ENCODE measurements around the gene DBN1. TPM values are rescaled to one million over a fixed set of nuclear protein-coding genes. Genes with fewer than 3 reads are reported as not detected.
"Not testable (repeated sequence)": the region's sequence is repeated elsewhere in the genome, so short reads cannot be mapped to it uniquely, and the experiment has no call there.

DBN1 gene
- polyA plus RNA-seq, 4 donors = 180 to 210 (median 185) TPM

DNA sequence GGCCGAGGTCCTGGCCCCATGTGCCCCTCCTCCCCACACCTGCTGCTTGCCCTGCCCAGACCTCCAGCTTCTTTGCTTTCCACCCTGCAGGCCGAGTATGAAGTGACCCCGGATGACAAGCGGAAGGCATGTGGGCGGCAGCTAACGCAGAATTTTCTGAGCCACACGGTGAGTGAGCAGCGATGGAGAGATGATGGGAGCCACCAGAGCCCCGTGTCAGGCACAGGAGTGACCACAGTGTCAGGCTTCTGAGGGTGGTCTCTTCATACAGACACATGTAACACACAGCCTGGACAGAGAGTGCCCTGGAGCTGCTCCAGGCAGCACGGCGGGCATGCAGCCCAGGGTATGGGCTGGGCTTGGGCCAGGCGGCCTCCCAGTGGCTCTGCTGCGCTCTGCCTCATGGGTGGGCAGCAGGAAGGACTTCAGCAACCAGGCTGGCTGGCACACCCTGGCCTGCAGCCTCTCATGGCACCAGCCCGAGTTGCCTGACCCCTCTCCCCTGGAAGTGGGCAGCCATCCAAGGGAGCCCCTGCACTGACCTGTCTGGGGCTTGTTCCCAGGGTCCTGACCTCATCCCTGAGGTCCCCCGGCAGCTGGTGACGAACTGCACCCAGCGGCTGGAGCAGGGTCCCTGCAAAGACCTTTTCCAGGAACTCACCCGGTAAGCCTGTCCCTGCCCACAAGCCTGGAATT, 41.1 kb downstream of the DBN1 start:
- DNase-seq (ENCODE audit: low read depth in 4 of 4, low spot score in 3 of 4) = no peak

DNA sequence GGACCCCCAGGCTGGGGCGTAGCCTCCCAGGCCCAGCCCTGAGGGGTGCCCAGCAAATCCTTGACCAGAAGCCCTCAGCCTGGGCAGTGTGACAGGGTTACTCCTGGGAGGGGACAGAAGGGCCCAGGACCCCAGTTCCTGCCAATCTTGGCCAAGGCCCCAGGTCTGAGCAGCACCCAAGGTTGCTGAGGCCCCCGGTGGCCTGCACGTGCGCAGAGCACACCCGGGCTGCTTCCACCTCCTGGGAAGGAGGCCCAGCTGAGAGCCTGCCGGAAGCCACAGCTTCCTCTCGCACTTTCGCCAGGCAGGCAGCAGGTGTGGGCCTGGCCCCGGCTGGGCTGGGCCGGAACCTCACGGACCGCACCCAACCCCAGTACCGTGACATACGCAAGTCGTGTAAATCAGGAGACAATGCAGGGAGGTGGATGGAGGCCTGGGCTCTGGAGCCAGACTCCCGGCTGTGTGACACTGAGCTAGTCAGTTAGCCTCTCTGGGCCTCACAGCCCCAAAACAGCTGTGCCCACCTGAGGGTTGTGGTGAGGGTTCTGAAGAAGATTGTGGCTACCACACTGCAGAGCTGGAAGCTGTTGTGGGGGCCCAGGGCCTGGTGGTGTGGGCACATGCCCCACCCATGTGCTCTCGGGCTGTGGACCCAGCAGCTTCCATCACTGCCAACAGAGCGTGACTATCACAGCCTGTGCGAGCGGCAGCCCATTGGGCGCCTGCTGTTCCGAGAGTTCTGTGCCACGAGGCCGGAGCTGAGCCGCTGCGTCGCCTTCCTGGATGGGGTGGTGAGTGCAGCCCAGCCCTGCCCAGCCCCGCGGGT, 41.9 kb downstream of the DBN1 start:
- DNase-seq (ENCODE audit: low read depth in 4 of 4, low spot score in 3 of 4) = no peak

DNA sequence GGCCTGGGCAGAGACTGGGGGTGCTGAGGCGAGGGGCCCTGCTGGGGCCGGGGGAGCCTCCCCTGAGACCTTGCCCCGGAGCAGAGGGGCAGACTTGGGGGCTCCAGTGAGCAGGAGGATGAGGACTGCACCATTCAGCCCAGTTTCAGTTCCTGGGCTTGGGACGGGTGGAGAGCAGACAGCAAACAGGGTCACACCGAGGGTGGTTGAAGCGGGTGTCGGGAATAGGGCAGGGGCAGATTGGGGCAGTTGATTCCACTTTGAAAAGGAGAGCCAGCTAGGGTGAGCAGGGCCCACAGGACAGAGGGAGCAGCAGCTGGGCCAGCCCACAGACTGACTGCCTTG, 42.5 kb downstream of the DBN1 start:
- no peak for DNase-seq (ENCODE audit: low read depth in 4 of 4, low spot score in 3 of 4)

DNA sequence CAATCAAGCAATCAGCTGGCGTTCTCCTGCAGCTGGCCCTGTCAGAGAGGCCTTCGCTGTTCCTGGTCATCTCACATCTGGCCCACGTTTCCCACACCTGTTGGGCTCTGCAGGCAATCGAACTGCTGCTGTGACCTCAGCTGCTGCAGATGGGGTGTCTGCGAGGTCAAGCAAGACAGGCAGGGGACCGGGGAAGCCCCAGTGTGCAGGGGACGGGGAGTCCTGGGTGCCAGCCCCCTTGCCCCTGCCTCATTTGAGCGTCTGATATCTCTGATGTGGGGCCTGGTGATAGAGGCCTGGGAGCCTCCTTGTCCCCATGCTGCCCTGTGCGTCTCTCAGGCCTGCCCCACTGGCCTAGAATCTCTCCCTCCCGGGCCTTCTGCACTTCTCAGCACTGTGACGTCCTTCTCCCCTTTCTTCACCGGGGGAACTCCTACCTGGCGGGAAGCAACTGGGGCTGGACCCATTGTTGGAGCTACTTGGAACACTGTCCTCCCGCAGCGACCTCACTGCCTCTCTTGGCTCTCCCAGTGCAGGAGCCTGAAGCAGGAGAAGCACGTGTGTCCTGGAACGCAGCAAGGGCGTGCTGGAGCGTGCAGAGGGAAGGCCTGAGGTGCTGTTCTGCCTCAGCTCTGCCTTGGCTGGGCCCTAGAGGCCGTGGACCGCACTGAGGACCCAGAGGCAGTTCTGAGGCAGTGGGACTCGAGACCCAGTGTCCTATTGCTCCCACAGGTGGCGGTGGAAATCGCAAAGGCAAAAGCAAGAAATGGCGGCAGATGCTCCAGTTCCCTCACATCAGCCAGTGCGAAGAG, 43.1 kb downstream of the DBN1 start:
- DNase-seq (ENCODE audit: low read depth in 4 of 4, low spot score in 3 of 4) = no peak

DNA sequence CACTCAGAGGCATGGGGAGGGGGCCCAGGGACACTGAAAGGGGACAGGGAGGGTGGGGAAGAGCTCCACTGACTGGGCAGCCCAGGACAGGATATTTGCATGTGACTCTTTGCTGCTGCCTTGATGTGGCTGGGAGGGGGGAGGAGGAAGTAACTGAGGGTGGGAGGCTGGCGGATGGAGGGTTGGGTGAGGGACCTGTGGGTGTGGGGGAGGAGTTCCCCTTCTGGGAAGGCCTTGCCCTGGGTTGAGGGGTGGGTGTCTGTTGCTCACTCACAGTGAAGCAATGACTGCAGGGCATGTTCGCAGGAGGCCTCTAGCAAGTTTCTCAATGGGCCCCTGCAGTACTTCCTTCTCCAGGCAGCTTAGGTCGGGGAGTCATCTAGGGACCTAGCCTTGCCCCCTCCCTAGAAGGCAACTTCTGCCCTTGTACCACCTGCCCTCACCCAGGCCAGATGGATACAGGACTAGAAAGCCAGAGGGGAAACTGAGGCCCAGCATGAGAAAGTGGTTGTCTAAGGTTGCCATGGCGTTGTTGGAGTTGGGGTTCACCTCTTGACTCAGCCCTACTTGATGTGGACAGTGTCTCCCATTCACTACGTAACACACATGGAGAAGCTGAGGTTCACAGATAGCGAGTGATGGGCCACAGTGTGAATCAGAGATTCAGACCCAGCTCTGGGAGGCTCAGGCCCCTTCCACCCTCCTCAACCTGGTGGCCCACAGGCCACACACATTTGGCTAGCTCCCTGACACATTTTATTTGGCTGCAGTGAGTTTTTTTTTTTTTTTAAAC, 44.0 kb downstream of the DBN1 start:
- DNase-seq (ENCODE audit: low read depth in 4 of 4, low spot score in 3 of 4) = no peak

DNA sequence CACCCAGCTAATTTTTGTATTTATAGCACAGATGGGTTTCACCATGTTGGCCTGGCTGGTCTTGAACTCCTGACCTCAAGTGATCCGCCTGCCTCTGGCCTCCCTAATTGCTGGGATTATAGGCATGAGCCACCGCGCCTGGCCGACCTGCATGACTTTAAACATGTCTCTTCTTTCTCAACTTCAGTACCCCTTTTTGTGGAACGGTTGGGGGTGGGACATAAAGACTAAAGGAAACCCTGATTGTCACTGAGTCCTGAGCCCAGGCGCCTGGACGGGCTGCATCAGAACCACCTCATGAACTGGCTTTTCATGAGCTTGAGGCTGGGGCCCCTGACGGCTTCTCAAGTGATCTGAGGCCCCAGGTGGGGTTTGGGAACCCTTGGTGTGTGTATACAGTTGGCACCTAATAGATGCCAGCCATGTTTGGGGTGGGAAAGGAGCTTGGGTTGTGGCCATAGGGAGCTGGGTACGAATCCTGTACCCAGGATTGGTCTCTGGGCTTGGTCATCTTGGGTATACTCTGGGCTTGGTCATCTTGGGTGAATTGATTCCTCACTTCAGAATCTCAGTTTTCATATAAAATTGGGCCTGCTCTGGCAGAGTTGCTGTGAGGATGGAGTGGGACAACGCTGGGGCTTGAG, 44.7 kb downstream of the DBN1 start:
- no peak for DNase-seq (ENCODE audit: low read depth in 4 of 4, low spot score in 3 of 4)

DNA sequence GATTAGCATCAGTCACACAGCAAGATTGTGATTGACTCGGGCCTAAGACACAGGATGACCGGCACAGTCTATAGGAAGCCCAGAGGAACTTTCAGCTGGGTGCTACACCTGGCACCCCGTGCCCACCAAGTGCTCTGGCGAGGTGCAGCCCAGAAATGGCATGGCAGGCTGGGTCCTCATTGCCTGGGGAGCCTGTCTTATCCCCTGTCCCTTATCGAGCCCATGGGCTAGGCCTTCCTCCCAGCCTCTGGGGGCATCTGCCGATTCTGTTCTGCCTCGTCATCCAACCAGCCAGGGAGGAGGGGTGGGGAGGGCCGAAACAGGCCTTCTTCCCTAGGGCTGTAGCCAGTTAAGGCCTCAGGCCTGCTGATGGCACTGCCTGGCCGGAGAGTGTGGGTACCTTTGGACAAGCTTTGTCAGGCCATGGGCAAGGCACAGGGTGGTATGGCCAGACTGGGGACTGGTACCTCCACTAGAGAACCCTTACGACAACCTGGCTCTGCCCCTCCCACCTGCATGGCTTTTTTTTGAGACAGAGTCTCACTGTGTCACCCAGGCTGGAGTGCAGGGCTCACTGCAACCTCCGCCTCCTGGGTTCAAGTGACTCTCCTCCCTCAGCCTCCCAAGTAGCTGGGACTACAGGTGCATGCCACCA, 45.4 kb downstream of the DBN1 start:
- no peak for DNase-seq (ENCODE audit: low read depth in 4 of 4, low spot score in 3 of 4)

DNA sequence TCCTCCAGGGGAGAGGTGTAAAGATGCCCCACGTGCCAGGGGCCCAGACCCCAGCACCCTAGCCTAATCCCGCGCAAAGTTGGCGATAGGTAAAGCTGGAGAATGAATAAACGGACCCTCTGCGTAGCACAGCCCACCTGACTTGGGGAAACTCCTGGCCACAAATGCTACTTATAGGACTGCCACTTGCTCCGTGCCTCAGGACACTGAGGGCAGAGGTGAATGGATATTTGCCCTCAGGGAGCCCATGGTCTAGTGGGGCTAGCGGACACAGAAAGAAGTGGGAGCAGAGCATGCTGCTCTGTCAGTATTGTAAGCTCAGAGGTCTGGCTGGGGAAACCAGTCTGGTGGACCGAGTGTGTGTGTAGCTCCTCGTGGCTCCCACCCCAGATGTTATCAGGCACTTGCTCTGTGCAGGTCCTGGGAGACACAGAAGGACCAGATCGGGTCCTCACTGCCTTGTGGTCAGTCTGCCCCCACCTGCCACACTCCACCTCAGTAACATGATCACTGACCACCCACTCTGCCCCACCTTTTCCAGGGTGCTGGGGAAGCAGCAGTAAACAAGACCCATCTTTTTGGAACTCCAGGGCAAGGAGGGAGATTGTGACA, 46.1 kb downstream of the DBN1 start:
- DNase-seq (ENCODE audit: low read depth in 4 of 4, low spot score in 3 of 4) = no peak

DNA sequence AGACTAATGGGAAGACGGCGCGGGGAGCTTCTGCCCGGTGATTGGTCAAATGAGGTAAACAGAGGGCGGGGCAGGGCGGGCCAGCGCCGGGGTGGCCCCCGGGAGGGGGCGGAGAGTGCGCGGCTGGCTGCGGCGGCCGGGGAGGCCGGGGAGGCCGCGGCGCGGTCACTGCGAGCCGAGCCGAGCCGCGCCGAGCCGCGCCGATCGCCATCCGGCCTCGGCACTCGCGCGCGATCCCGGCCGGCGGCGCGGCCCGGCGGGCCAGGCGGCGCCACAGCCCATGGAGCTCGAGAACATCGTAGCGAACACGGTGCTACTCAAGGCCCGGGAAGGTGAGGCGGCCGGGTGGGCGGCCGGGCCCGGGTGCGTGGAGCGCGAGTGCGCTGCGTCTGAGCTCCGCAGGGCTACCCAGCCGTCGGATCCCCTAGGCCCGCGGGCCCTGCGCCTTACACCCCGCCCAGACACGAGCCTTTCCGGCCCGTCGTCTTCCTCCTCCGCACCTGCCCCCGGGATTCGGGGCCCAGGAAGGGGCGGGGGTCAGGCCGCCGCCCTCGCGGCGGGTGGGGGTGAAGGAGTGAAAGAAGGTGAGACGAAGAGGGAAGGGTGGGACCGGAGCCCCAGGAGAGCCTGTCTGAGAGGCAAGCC, 46.7 kb downstream of the DBN1 start, which contains the start of gene GRK6:
TSS of gene GRK6 (plus strand) at position 111 of the 645 bp plus-strand sequence. CDS start at position 281, 170 bp downstream.
- no peak for DNase-seq (ENCODE audit: low read depth in 4 of 4, low spot score in 3 of 4)

DNA sequence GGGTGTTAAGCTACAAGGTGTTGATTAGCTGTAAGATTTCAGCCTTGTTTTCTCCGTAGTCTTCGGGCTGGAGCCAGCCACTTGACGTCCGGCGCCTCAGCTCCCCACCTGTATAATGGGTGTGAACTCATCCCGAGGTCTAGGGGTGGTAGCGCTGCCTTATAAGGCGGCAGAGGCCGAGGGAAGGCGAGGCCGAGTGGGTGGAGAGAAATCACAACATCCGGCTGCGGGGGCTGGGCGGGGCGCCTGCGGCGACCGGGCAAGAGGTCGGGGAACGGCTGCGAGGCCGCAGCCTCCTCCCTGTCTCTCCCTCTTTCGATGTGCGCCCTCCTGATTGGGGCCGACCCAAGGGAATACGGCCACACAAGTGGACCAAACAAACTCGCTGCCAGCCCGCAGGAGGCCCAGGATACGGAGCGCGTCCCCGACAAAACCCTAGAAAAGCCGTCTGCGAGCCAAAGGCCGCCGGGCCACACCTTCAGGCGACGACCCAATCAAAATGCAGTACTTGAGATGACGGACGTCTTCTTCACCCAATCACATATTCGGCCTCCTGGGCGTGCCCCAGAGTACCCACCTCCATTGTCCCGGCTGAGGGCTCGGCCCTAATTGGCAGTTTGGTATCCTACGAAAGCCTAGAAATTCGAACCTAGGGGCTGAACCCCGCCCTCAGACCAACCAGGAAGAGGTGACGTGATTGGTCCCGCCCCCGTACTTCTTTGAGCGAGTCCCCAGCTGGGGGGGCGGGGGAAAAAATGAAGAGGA, 47.5 kb downstream of the DBN1 start:
- peak; percentile 100 for DNase-seq (ENCODE audit: low read depth in 4 of 4, low spot score in 3 of 4)

DNA sequence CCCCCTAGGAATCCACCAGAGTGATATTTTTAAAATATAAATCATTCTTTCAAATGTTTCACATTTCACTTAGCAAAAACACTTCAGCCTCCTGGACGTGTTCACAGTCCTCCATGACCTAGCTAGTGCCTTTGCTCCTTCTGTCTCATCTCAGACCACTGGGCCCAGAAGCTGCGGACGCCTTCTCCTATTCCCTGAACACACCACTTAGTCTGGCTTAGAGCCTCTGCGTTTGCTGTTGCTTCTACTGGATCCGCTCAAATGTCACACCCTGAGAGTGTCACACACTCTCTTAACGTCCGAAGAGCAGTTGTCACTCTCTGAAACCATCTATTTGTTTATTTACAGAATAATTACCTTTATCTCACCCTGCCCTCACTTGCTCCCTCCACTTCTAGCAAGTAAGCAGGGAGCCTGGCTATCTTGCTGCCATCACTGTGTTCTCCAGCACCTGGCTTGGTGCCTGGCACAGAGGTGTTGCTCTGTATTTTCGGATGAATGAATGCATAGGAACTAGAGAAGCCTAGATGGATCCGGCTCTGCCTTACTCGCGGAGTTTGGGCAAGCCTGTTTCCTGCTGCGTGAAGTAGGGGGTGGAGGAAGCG, 48.1 kb downstream of the DBN1 start:
- no peak for DNase-seq (ENCODE audit: low read depth in 4 of 4, low spot score in 3 of 4)

DNA sequence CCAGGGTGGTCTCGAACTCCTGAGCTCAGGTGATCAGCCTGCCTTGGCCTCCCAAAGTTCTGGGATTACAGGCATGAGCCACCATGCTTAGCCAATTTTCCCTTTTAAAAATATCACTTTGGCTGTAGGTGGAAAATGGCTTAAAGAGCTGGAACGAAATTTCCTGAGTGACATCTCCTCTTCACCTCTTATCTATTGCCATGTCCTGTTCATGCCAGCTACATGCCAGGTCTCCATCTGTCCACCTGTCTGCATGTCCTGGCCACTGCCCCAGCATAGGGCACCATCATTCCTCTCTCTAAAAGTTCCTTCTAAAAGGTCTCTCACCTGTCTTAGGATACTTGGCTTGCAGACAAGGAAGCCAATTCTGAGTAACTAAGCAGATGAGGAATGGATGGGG, 49.8 kb downstream of the DBN1 start:
- DNase-seq (ENCODE audit: low read depth in 4 of 4, low spot score in 3 of 4) = no peak

DNA sequence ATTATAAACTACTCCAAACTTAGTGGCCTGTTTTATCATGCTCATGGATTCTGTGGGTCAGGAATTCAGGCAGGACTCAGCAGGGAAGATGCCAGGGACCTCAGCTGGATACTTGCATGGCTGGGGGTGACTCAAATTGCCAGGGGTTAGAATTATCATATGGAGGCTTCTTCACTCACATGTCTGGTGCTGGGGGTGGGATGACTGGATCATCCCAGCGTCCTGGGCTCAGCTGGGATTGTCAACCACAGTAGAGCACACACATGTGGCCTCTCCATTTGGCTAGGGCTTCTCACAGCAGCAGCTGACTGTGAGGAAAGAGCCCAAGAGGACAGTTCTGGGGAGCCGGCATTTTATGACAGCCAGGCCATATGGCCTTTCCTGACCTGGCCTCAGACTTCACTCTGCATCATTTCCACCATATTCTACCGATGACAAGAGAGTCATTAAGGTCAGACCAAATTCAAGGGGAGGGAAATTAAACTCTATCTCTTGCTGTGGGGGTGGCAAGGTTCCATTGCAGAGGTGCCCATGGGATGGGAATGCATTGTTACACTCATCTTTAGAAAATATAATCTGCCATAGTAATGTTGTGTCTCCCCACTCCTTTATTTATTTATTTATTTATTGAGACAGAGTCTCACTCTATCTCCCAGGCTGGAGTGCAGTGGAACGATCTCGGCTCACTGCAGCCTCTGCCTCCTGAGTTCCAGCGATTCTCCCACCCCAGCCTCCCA, 52.2 kb downstream of the DBN1 start:
- DNase-seq (ENCODE audit: low read depth in 4 of 4, low spot score in 3 of 4) = no peak

DNA sequence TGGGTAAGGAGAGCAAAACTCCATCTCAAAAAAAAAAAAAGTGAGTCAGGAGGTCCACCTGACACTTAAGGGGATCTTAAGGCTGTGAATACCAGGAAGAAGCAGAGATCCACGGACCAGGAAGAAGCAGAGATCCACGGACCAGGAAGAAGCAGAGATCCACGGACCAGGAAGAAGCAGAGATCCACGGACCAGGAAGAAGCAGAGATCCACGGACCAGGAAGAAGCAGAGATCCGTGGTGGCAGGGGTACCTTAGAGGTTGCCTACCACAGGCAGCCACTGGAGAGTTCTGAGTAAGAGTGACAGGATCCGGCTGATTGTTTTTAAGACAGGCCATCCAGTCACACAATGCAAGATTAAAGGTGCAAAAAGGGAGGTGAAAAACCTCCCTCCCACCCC, 53.0 kb downstream of the DBN1 start:
- DNase-seq (ENCODE audit: low read depth in 4 of 4, low spot score in 3 of 4) = not testable (repeated sequence)

DNA sequence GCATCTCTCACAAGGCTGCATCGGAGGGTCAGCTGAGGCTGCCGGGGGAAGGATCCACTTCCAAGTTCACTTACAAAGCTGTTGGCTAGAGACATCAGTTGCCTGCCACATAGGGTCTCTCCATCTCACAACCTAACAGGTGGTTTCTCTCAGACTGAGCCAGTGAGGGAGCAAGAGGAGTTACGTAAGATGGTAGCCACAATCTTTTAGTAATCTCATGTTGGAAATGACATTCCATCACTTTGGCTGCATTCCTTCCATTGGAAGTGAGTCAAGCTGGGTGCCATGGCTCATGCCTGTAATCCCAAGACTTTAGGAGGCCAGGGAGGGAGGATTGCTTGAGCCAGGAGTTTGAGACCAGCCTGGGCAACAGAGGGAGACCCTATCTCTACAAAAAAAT, 54.4 kb downstream of the DBN1 start:
- no peak for DNase-seq (ENCODE audit: low read depth in 4 of 4, low spot score in 3 of 4)

DNA sequence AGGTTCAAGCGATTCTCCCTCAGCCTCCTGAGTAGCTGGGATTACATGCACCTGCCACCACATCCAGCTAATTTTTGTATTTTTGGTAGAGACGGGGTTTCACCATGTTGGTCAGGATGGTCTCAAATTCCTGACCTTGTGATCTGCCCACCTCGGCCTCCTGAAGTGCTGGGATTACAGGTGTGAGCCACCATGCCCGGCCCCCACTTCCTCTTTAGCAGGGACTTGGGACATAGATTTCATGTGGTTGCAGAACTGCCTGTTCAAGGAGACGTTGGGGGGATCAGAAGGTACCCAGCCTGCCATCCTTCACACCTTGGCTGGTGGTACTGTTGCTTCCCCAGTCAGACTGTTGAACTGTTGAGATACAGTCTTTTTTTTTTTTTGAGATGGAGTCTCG, 56.4 kb downstream of the DBN1 start:
- DNase-seq (ENCODE audit: low read depth in 4 of 4, low spot score in 3 of 4) = not testable (repeated sequence)

DNA sequence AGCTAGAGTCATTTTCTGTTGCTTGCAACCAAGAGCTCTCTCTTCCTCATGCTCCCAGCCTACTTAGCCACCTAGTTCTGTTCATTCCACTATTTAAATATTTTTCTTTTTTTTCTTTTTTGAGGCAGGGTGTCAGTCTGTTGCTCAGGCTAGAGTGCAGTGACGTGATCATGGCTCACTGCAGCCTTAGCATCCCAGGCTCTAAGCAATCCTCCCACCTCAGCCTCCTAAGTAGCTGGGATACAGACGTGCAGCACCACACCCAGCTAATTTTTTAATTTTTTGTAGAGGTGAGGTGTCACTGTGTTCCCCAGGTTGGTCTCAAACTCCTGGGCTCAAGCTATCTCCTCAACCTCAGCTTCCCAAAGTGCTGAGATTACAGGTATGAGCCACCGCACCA, 59.0 kb downstream of the DBN1 start:
- DNase-seq (ENCODE audit: low read depth in 4 of 4, low spot score in 3 of 4) = no peak

Data from left renal pelvis (tissue), 4 donors.